Endodermal cell (in vitro differentiated cells): ENCODE results near the gene CYP26C1. TPM values are rescaled to one million over a fixed set of nuclear protein-coding genes. Genes with fewer than 3 reads are reported as not detected.
A peak's percentile ranks its signal among the peaks of the same experiment; 100 is the strongest.

ENCODE experiments used
- DNase-seq: peaks from one replicate; pipeline ENCODE4 v3.0.0-alpha.2; 2017
- H3K27ac ChIP-seq: 2 replicates; pipeline ENCODE4 v1.5.1; 2013; ENCODE audit warnings: mild to moderate bottlenecking, low read depth, low read length, moderate library complexity
- H3K27me3 ChIP-seq: 2 replicates; pipeline ENCODE4 v1.6.1; 2013; ENCODE audit warnings: mild to moderate bottlenecking, low read length, moderate library complexity; ENCODE audit not compliant: insufficient read depth, control insufficient read depth, poor library complexity, severe bottlenecking
- H3K36me3 ChIP-seq: 2 replicates; pipeline ENCODE4 v1.7.0; 2013; ENCODE audit warnings: mild to moderate bottlenecking, low read length, moderate library complexity; ENCODE audit not compliant: control insufficient read depth, insufficient read depth
- H3K4me1 ChIP-seq: one replicate; pipeline ENCODE4 v1.7.0; 2013; ENCODE audit warnings: low read length; ENCODE audit not compliant: control insufficient read depth, insufficient read depth
- H3K4me3 ChIP-seq: 2 replicates; pipeline ENCODE4 v1.5.1; 2013; ENCODE audit warnings: mild to moderate bottlenecking, low read length, moderate library complexity
- H3K9ac ChIP-seq: 2 replicates; pipeline ENCODE4 v1.6.1; 2013; ENCODE audit warnings: mild to moderate bottlenecking, low read length, moderate library complexity; ENCODE audit not compliant: poor library complexity, severe bottlenecking; ENCODE audit errors: extremely low read depth
- H3K9me3 ChIP-seq: 2 replicates; pipeline ENCODE4 v1.6.1; 2013; ENCODE audit warnings: mild to moderate bottlenecking, low read length, moderate library complexity; ENCODE audit not compliant: control insufficient read depth
- H3K27ac Mint-ChIP-seq: 2 replicates; pipeline ENCODE4 v1.8.0; 2020; ENCODE audit warnings: mixed read lengths
- H3K27me3 Mint-ChIP-seq: 2 replicates; pipeline ENCODE4 v1.8.0; 2021; ENCODE audit warnings: mild to moderate bottlenecking, mixed read lengths; ENCODE audit not compliant: insufficient read depth
- H3K36me3 Mint-ChIP-seq: 2 replicates; pipeline ENCODE4 v1.8.0; 2020; ENCODE audit warnings: low read depth, mixed read lengths
- H3K4me1 Mint-ChIP-seq: 2 replicates; pipeline ENCODE4 v1.8.0; 2020; ENCODE audit warnings: mixed read lengths
- H3K4me3 Mint-ChIP-seq: 2 replicates; pipeline ENCODE4 v1.8.0; 2020; ENCODE audit warnings: mild to moderate bottlenecking, moderate library complexity, mixed read lengths
- H3K9me3 Mint-ChIP-seq: 2 replicates; pipeline ENCODE4 v1.8.0; 2020; ENCODE audit warnings: mild to moderate bottlenecking, mixed read lengths
- WGBS, 2 experiments: methylation state at CpG; one replicate each; pipeline versions ENCODE4 v1.1.5 to v1.1.7; 2013; ENCODE audit warnings: missing lambda C conversion rate in 2 of 2, mixed read lengths in 1 of 2; ENCODE audit not compliant: insufficient coverage in 1 of 2, insufficient read length in 1 of 2; 5-methylcytosine and 5-hydroxymethylcytosine counted together
- total RNA-seq, 2 donors: library from RNA; stranded (reverse); fragmentation: NEBNext Ultra II Directional in 1 of 2; extraction: Animal tissue kit (Norgen Biotek cat#: 25700) in 1 of 2; gene quantifications; 2 replicates in 1 of 2; 3 replicates in 1 of 2; pipeline ENCODE4 v1.2.1, GENCODE V29; 2021
- TF ChIP-seq, protein P1 (sequence below): fragments of 200-600 bp; sonication (generic); conservative IDR thresholded peaks from 2 replicates; pipeline ENCODE4 v1.5.0; 2021; ENCODE audit warnings: antibody characterized with exemption, mild to moderate bottlenecking

CYP26C1 gene
- total RNA-seq, 2 donors from 2014 or later: 0.35 to 0.44 TPM

DNA sequence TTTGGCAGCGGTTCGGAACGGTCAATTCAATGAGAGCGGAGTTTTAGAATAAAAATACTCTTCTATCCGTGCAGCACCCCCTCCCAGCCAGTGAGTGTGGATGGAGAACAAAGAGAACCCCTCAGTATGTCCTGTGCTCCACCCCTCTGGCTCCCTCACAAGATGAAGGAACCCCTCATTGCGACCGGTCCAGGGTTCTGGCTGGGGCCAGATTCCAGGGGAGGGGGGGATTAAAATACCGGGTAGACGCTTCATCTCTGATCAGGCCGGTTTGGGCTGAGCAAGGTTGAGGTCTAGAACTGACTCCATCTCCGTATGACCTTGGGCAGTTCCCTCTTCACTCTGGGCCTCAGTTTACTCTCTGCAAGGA, 5.9 kb downstream of the CYP26C1 start:
- H3K27ac Mint-ChIP-seq: no peak overlapping the region
- H3K9me3 ChIP-seq: no peaks in the 10 kb centered on the region
- peaks cover 3% of the 10 kb centered on the region for H3K4me1 ChIP-seq
- H3K4me3 ChIP-seq: no peak overlapping the region
- peaks cover 2% of the 10 kb centered on the region for H3K36me3 Mint-ChIP-seq
- H3K36me3 ChIP-seq: no peaks in the 10 kb centered on the region
- peaks cover 98% of the 10 kb centered on the region for H3K27me3 ChIP-seq
- H3K4me1 Mint-ChIP-seq: peaks cover 23% of the 10 kb centered on the region
- DNase-seq: no peak
- no peak overlapping the region for H3K27ac ChIP-seq
- TF ChIP-seq, protein P1, sequence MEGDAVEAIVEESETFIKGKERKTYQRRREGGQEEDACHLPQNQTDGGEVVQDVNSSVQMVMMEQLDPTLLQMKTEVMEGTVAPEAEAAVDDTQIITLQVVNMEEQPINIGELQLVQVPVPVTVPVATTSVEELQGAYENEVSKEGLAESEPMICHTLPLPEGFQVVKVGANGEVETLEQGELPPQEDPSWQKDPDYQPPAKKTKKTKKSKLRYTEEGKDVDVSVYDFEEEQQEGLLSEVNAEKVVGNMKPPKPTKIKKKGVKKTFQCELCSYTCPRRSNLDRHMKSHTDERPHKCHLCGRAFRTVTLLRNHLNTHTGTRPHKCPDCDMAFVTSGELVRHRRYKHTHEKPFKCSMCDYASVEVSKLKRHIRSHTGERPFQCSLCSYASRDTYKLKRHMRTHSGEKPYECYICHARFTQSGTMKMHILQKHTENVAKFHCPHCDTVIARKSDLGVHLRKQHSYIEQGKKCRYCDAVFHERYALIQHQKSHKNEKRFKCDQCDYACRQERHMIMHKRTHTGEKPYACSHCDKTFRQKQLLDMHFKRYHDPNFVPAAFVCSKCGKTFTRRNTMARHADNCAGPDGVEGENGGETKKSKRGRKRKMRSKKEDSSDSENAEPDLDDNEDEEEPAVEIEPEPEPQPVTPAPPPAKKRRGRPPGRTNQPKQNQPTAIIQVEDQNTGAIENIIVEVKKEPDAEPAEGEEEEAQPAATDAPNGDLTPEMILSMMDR: no peak
- no peak overlapping the region for H3K4me3 Mint-ChIP-seq
- peaks cover 1% of the 10 kb centered on the region for H3K9me3 Mint-ChIP-seq
- peaks cover 96% of the 10 kb centered on the region for H3K27me3 Mint-ChIP-seq
- 28 to 65% methylated on average over 6 to 11 of the region's 11 CpGs for WGBS, 2 experiments
- no peak overlapping the region for H3K9ac ChIP-seq

- peak overlapping the region; percentile 53 for H3K4me3 Mint-ChIP-seq
- no peaks in the 10 kb centered on the region for H3K9me3 Mint-ChIP-seq
- H3K27ac Mint-ChIP-seq: no peak overlapping the region
- H3K9me3 ChIP-seq: no peaks in the 10 kb centered on the region
- H3K4me1 ChIP-seq: peaks cover 3% of the 10 kb centered on the region
- H3K27ac ChIP-seq: no peak overlapping the region
- H3K36me3 Mint-ChIP-seq: no peaks in the 10 kb centered on the region
- 32 to 33% methylated on average over 13 to 17 of the region's 17 CpGs for WGBS, 2 experiments
- H3K4me1 Mint-ChIP-seq: peaks cover 30% of the 10 kb centered on the region
- no peak overlapping the region for H3K9ac ChIP-seq
- peaks cover 87% of the 10 kb centered on the region for H3K27me3 ChIP-seq
- TF ChIP-seq, protein P1: no peak
- no peak for DNase-seq
- peaks cover 96% of the 10 kb centered on the region for H3K27me3 Mint-ChIP-seq
- H3K36me3 ChIP-seq: no peaks in the 10 kb centered on the region
- peak overlapping the region; percentile 71 for H3K4me3 ChIP-seq
Observed at GRCh38 chr10:93067443-93068365, 7.1 kb downstream of the CYP26C1 start.

GRCh38 chr10:93068411-93069244, 8.0 kb downstream of the CYP26C1 start:
- H3K4me3 Mint-ChIP-seq: peak overlapping the region; percentile 53
- peak; percentile 84 for DNase-seq
- no peaks in the 10 kb centered on the region for H3K36me3 Mint-ChIP-seq
- Histone ChIP-seq H3K9me3 (no peaks in the 10 kb centered on the region), H3K27me3 (peaks cover 77% of the 10 kb centered on the region), H3K4me3 (peak overlapping the region; percentile 71), H3K9ac (no peak overlapping the region), H3K36me3 (no peaks in the 10 kb centered on the region), H3K4me1 (peaks cover 3% of the 10 kb centered on the region), H3K27ac (no peak overlapping the region)
- WGBS, 2 experiments: 12 to 20% methylated on average over 53 to 73 of the region's 73 CpGs
- peaks cover 94% of the 10 kb centered on the region for H3K27me3 Mint-ChIP-seq
- TF ChIP-seq, protein P1: peak; percentile 58
- no peaks in the 10 kb centered on the region for H3K9me3 Mint-ChIP-seq
- peaks cover 30% of the 10 kb centered on the region for H3K4me1 Mint-ChIP-seq
- H3K27ac Mint-ChIP-seq: no peak overlapping the region
